ENCODE measurements around the gene DIP2A. TPM values are rescaled to one million over a fixed set of nuclear protein-coding genes. Genes with fewer than 3 reads are reported as not detected.

DIP2A gene
- total and polyA plus RNA-seq, 2 experiments from 2014 or later: 19.8 to 24.6 TPM

GRCh38 chr21:46468108-46468774 lies 9.6 kb downstream of the DIP2A start:
- Histone ChIP-seq H3K36me3 (replicated peaks; ENCODE audit: insufficient read depth, low read depth) (no peaks in the 10 kb centered on the region), H3K9me3 (ENCODE audit: low read depth) (no peaks in the 10 kb centered on the region), H4K20me1 (ENCODE audit: insufficient read depth, poor library complexity, severe bottlenecking) (no peaks in the 10 kb centered on the region), H2AFZ (no peak overlapping the region), H3K27me3 (no peaks in the 10 kb centered on the region), H3K4me1 (ENCODE audit: insufficient read depth) (no peaks in the 10 kb centered on the region), H3K4me3 (no peak overlapping the region), H3K9me2 (replicated peaks; ENCODE audit: insufficient read depth) (no peaks in the 10 kb centered on the region), H3K79me2 (peaks cover 35% of the 10 kb centered on the region), H3K4me2 (no peak overlapping the region), H3K27ac (no peak overlapping the region)
- 97% methylated on average over 6 of the region's 6 CpGs for WGBS (ENCODE audit: low lambda C conversion rate, missing lambda C conversion rate)
- DNase-seq (ENCODE audit: low spot score): no peak
- TF ChIP-seq EZH2 (IDR thresholded peaks at IDR 0.05; ENCODE audit: borderline replicate concordance) (no peak), EZH2phosphoT487 (IDR thresholded peaks at IDR 0.05; ENCODE audit: low read depth, severe bottlenecking, unreplicated experiment) (no peak), CTCF (IDR thresholded peaks at IDR 0.05; ENCODE audit: poor library complexity) (no peak)

- no peak for DNase-seq (ENCODE audit: low spot score)
- Histone ChIP-seq H4K20me1 (ENCODE audit: insufficient read depth, poor library complexity, severe bottlenecking) (no peaks in the 10 kb centered on the region), H3K79me2 (peaks cover 38% of the 10 kb centered on the region), H3K27me3 (no peaks in the 10 kb centered on the region), H3K36me3 (replicated peaks; ENCODE audit: insufficient read depth, low read depth) (no peaks in the 10 kb centered on the region), H3K27ac (no peak overlapping the region), H3K4me3 (no peak overlapping the region), H3K4me1 (ENCODE audit: insufficient read depth) (no peaks in the 10 kb centered on the region), H3K9me3 (ENCODE audit: low read depth) (no peaks in the 10 kb centered on the region), H3K9me2 (replicated peaks; ENCODE audit: insufficient read depth) (no peaks in the 10 kb centered on the region), H3K4me2 (no peak overlapping the region), H2AFZ (no peak overlapping the region)
- TF ChIP-seq EZH2phosphoT487 (IDR thresholded peaks at IDR 0.05; ENCODE audit: low read depth, severe bottlenecking, unreplicated experiment): no peak
- no peak for TF ChIP-seq EZH2 (IDR thresholded peaks at IDR 0.05; ENCODE audit: borderline replicate concordance)
- no peak for TF ChIP-seq CTCF (IDR thresholded peaks at IDR 0.05; ENCODE audit: poor library complexity)
- 88% methylated on average over 3 of the region's 3 CpGs for WGBS (ENCODE audit: low lambda C conversion rate, missing lambda C conversion rate)
Observed at GRCh38 chr21:46469275-46469674, 10.6 kb downstream of the DIP2A start.

GRCh38 chr21:46471514-46471913 lies 12.8 kb downstream of the DIP2A start:
- no peak for TF ChIP-seq CTCF (IDR thresholded peaks at IDR 0.05; ENCODE audit: poor library complexity)
- TF ChIP-seq EZH2 (IDR thresholded peaks at IDR 0.05; ENCODE audit: borderline replicate concordance): no peak
- no peak for TF ChIP-seq EZH2phosphoT487 (IDR thresholded peaks at IDR 0.05; ENCODE audit: low read depth, severe bottlenecking, unreplicated experiment)

More at GRCh38 chr21:46471514-46471913, 12.8 kb downstream of the DIP2A start:
- Histone ChIP-seq H3K27ac (no peak overlapping the region), H3K4me3 (no peak overlapping the region), H3K4me1 (ENCODE audit: insufficient read depth) (no peaks in the 10 kb centered on the region), H3K27me3 (no peaks in the 10 kb centered on the region), H3K4me2 (no peak overlapping the region), H3K79me2 (peaks cover 39% of the 10 kb centered on the region), H3K9me3 (ENCODE audit: low read depth) (no peaks in the 10 kb centered on the region), H3K9me2 (replicated peaks; ENCODE audit: insufficient read depth) (no peaks in the 10 kb centered on the region), H3K36me3 (replicated peaks; ENCODE audit: insufficient read depth, low read depth) (no peaks in the 10 kb centered on the region), H2AFZ (no peak overlapping the region), H4K20me1 (ENCODE audit: insufficient read depth, poor library complexity, severe bottlenecking) (no peaks in the 10 kb centered on the region)
- no peak for DNase-seq (ENCODE audit: low spot score)
- 100% methylated on average over 1 of the region's 1 CpG for WGBS (ENCODE audit: low lambda C conversion rate, missing lambda C conversion rate)

All from hepatocyte (in vitro differentiated cells).